Tibial nerve (tissue), 4 donors: ENCODE measurements around the gene RUNX3.

Source experiments
- CTCF ChIP-seq, 5 experiments: fragments of 200-600 bp in 3 of 5; fragments of 450-650 bp in 2 of 5; sonication (generic) in 3 of 5; IDR thresholded peaks; one replicate each; pipeline ENCODE4 v1.5.1; 2016 to 2019; ENCODE audit warnings: antibody characterized with exemption in 5 of 5, mild to moderate bottlenecking in 3 of 5, moderate library complexity in 2 of 5
- EP300 ChIP-seq, 2 donors: sonication (generic); formaldehyde crosslinking; IDR thresholded peaks; one replicate each; pipeline ENCODE4 v1.6.1; 2017; ENCODE audit warnings: antibody characterized with exemption in 2 of 2, mild to moderate bottlenecking in 1 of 2
- POLR2A ChIP-seq, 2 donors: fragments of 450-650 bp; IDR thresholded peaks; one replicate each; pipeline ENCODE4 v1.6.1; 2017; ENCODE audit warnings: antibody characterized with exemption in 2 of 2, mild to moderate bottlenecking in 2 of 2, moderate library complexity in 2 of 2

GRCh38 chr1:24860841-24861240 is 69.2 kb downstream of the RUNX3 start:
- no peak for TF ChIP-seq POLR2A (IDR thresholded peaks at IDR 0.05)
- TF ChIP-seq CTCF (IDR thresholded peaks at IDR 0.05): no peak
- TF ChIP-seq EP300 (IDR thresholded peaks at IDR 0.05): no peak
